Peyer's patch (tissue), 4 donors: ENCODE data around the gene FBLN7.

Experiments used
- CTCF ChIP-seq, 6 experiments: fragments of 450-650 bp in 4 of 6; fragments of 200-600 bp in 2 of 6; sonication (generic) in 1 of 6; IDR thresholded peaks; one replicate each; pipeline ENCODE4 v1.5.1; 2017 to 2019; ENCODE audit warnings: antibody characterized with exemption in 6 of 6, mild to moderate bottlenecking in 3 of 6, moderate library complexity in 1 of 6
- POLR2A ChIP-seq, 2 donors: fragments of 450-650 bp; IDR thresholded peaks; one replicate each; pipeline ENCODE4 v1.5.1; 2017; ENCODE audit warnings: antibody characterized with exemption in 2 of 2, mild to moderate bottlenecking in 2 of 2, moderate library complexity in 2 of 2

GRCh38 chr2:112150851-112151250 lies 12.7 kb downstream of the FBLN7 start:
- TF ChIP-seq CTCF (IDR thresholded peaks at IDR 0.05) (no peak), POLR2A (IDR thresholded peaks at IDR 0.05) (no peak)
